NCI-H526 (cell line): ENCODE measurements around the gene PRR23C.
"Not testable (repeated sequence)": the region's sequence is repeated elsewhere in the genome, so short reads cannot be mapped to it uniquely, and the experiment has no call there.

Experiments
- DNase-seq, 2 experiments: peaks; one replicate each; lab custom pipeline; 2025; lab: John Stamatoyannopoulos, UW

PRR23C gene

DNA sequence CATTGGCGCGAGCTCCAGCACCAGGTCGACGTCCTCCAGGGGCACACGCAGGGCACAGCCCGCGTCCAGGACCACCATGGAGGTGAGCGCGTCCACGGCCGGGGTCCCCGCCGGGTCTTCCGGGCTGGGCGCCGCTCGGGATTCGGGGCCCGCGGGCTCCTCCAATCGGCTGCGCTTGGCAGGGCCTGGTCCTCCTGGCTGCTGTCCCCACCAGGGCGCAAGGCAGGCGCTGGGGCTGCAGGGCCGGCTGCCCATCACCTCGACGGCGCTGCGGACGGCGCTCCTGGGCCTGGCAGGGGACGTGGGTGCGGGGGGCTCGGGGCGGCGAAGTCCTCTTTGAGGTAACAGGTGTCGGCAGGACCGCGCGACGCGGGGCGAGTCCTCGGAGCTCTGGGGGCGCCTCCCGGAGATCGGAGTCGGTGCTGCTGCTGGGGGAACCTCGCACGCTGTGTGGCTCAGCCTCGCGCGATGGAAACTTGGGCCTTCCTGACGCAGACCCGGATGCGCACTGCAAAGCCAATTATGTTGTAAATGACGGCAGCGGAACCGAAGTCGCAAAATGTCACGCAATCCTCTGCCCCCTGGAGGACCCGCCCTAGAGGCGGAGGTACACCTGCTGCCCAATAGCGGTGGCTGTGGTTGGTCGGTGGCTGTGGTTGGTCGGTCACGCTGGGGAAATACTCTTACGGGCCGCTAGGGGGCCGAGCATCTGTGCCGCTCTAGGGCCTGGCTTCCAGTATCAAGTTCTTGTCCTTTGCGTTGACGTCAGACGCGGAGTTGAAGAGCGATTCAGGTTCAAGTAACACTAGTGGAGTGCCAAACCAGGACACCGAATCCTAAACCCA, at the start of gene PRR23C:
Gene PRR23C (minus strand): TSS at position 527 of the 845 bp plus-strand sequence. CDS start 272 bp downstream, at position 255.
- no peak for DNase-seq

DNA sequence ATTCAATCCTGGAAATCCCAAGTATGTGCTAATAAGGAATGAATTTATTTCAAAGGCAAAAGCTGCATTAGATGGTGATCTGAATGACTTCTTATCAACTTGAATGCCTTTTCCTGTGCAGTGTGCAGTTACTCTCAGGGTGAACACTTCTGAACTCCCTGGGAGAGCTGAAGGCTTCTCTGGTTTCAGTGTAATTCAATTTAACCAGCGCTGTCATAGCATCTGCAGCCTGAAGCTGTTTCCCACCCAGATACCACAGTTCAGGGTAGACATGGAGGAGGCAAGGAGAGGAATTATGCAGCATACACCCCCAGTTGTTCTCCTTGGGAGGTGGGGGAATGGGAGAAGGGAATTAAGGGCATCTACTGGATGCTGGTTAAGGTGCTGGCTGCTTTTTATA, 49.1 kb upstream of the PRR23C start:
- no peak for DNase-seq

DNA sequence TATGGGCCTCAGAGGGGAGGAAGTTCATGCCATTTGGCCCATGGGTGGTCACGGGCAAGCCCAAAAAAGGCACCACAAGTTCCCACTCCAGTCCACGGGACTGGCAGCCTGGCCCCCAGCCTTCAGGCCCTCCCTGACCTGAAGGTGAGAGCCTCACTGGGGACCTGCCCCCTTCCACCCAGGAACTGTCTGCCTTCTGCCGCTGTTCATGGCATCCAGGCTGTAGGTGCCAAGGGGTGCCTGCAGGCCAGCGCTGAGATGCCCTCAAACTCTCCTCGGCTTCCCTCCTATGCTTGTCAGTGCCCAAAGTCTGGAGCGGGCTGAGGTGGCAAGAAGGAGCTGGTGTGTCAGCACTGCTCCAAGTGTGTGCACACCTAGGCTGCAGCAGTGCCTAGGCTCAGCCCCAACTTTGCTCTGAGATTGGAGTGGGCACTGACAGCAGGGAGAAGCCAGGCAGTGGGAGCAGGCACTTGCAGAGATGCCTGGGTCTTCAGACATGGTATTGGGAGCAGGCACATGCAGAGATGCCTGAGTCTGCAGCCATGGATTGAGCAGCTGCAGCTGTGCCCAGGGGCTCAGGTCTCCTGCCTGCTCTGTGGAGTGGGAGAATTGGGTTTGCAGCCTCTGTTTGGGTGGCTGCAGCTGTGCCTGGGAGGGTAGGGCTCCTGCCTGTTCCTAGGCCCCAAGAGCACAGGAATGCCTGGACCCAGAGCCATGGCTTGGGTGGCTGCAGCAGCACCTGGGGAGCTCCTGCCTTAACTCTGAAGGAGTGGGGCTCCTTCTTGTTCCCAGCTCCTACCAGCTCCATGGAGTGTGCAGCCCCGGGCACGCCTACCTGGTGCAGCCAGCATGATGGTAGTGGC, 44.0 kb upstream of the PRR23C start:
- DNase-seq = no peak

DNA sequence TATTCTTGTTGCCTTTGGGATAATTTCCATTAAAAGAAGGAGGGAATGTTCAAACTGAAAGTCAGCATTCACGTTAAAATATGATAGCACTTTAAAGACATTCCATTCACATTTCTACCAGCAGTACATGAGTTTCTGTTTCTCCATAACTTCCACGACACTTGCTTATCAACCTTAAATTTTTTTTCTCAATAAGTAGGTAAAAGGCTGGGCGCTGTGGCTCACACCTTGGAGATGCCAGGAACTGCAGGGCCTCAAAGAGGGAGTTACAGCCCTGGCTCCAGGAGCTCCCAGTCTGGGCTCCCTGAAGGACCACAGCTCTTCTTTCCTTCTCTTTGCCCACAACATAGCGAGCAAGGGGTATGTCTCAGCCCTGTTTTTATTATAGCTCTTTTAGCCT, 42.9 kb upstream of the PRR23C start:
- DNase-seq = no peak

DNA sequence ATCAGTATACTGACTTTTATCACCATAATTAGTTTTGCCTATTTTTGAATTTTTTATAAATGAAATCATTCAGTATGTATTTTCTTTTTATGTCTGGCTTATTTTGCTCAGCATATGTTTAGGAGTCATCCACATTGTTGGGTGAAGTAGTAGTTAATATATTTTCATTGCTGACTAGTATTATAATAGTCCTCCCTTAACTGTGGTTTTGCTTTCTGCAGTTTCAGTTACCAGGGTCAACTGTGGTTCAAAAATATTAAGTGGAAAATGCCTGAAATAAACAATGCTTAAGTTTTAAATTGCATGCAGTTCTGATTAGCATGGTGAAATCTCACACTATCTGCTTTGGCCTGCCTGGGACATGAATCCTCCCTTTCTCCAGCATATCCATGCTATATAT, 39.5 kb upstream of the PRR23C start:
- no peak for DNase-seq

- DNase-seq = no peak
Observed at GRCh38 chr3:139074565-139075115, 29.9 kb upstream of the PRR23C start.

GRCh38 chr3:139062918-139063317, 18.2 kb upstream of the PRR23C start:
- no peak for DNase-seq

DNA sequence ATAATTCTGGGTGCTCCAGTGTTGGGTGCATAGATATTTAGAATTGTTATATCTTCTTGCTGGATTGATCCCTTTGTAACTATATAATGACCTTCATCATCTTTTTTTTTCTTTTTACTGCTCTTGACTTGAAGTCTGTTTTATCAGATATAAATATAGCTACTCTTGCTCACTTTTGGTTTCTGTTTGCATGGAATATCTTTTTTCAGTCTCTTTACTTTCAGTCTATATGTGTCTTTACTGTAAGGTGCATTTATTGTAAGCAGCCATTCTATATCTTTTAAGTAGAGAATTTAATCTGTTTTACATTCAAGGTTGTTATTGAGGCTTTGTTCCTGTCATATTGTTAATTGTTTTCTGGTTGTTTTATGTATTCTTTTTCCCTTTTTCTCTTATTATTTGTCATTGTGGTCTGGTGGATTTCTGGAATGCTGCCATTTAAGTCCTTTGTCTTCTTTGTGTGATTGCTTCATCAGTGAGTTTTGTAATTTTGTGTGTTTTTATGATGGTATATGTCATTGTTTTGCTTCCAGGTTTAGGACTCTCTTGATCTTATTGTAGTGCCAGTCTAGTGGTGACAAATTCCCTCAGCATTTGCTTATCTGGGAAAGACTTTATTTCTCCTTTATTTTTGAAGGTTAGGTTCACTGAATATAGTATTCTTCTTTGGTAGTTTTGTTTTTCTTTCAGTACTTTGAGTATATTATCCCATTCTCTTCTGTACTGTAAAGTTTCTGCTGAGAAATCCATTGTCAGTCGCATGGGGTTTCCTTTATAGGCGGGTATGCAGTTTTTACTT, 8.3 kb upstream of the PRR23C start:
- DNase-seq = no peak

GRCh38 chr3:139043554-139044365, 932 bp downstream of the PRR23C start:
- no peak for DNase-seq

GRCh38 chr3:139037478-139037877, 7.2 kb downstream of the PRR23C start:
- no peak for DNase-seq

GRCh38 chr3:139032326-139033002, 12.2 kb downstream of the PRR23C start:
- no peak for DNase-seq

DNA sequence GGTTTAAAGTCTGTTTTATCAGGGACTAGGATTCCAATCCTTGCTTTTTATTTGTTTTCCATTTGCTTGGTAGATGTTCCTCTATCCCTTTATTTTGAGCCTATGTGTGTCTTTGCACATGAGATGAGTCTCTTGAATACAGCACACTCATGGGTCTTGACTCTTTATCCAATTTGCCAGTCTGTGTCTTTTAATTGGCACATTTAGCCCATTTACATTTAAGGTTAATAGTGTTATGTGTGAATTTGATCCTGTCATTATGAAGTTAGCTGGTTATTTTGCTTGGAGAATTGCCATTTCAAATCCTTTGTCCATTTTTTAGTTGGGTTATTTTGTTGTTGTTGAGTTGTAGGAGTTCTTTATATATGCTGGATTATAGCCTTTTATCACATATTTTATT, 14.1 kb downstream of the PRR23C start:
- DNase-seq = not testable (repeated sequence)

DNA sequence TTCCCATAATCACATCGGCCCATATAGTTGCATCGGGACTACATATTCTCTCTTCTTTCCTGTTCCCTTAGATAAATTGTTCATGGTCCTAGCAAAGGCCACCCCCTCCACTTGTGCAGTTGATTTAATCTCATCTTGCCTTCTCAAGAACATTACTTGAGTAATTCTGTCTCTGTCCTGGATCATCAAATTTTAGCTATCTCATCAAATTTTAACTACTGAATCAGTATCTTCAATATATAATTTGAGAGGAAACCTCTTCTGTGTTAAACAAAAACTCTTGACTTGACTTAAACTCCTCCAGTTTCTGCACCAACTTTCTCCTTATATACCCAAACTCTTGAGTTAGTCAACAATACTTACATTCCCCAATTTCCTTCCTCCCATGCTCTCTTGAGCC, 19.7 kb downstream of the PRR23C start:
- DNase-seq = no peak

DNA sequence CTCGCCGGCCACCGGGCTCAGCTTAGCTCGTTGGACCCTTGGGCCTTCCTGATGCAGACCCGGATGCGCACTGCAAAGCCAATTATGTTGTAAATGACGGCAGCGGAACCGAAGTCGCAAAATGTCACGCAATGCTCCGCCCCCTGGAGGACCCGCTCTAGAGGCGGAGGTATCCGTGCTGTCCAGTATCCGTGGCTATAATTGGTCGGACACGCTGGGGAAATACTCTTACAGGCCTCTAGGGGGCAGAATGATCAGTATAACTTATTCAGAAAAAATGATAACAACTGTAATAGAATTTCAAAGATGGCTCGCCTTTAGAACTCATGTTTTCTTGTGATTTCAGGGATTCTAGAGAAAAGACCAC, 23.8 kb downstream of the PRR23C start, which contains the start of gene PRR23B:
Gene PRR23B (minus strand): TSS at position 59 of the 367 bp plus-strand sequence. CDS start 265 bp downstream, outside the sequence.
- peak in 1 of 2 experiments; percentile 2 for DNase-seq

DNA sequence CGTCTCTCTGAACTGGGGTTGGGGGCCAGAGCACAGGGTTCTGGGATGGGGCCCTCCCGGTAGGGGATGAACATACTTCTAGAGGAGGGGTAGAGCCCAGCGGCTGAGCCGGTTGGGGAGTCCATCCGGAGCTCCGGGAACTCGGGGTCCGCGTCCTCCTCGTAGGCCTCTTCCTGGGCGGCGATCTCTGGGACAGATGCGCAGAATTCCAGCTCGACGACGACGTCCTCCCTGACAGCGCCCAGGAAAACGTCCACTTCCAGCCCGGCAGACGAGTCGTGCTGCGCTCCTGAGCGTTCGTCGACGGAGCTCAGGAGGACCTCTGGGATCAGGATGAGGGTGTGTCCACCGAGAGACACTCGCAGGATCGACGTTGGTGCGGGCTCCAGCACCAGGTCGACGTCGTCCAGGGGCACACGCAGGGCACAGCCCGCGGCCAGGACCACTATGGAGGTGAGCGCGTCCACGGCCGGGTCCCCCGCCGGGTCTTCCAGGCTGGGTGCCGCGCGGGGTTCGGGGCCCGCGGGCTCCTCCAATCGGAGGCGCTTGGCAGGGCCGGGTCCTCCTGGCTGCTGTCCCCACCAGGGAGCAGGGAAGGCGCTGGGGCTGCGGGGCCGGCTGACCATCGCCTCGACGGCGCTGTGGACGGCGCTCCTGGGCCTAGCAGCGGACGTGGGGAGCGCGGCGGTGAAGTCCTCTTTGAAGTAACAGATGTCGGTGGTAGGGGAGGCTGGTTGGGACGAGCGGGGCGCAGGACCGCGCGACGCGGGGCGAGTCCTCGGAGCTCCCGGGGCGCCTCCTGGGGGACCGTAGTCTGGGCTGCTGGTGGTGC, 24.4 kb downstream of the PRR23C start:
- no peak for DNase-seq

GRCh38 chr3:139016430-139017048, 28.2 kb downstream of the PRR23C start:
- DNase-seq = no peak

DNA sequence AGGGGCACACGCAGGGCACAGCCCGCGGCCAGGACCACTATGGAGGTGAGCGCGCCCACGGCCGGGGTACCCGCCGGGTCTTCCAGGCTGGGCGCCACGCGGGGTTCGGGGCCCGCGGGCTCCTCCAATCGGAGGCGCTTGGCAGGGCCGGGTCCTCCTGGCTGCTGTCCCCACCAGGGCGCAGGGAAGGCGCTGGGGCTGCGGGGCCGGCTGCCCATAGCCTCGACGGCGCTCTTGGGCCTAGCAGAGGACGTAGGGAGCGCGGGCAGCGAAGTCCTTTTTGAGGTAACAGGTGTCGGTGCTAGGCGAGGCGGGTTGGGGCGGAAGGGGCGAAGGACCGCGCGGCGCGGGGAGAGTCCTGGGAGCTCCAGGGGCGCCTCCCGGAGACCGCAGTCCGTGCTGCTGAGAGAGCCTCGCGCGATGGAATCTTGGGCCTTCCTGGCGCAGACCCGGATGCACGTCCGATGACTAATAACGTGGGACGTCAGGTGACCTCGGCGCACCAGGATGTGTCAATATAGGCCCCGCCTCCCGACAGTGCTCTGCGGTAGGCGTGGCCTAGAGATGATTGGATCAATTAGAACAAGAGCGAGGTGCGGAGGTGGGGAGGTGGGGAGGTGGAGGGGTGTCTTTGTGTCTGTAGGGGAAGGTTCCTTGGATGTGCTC, 38.5 kb downstream of the PRR23C start, which contains the start of gene PRR23A:
Gene PRR23A (minus strand): TSS at position 218 of the 666 bp plus-strand sequence. CDS start 0 bp downstream, at position 218.
- no peak for DNase-seq

DNA sequence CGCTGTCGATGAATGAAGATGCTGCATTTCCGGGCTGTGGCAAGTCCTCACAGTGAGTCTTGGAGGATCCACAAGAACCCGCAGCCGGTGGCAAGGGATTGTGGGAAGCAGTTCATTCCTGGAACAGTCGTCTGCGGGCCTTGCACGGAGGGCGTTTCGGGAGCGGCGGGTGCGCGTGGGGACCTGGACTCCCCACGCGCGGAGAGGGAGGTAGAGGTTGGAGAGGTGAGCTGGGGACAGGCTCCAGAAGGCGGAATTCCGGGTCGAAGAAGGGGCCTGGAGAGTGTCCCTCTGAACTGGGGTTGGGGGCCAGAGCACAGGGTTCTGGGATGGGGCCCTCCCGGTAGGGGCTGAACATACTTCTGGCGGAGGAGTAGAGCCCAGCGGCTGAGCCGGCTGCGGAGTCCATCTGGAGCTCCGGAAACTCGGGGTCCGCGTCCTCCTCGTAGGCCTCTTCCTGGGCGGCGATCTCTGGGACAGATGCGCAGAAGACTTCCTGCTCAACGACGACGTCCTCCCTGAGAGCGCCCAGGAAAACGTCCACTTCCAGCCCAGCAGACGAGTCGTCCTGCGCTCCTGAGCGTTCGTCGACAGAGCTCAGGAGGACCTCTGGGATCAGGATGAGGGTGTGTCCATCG, 39.2 kb downstream of the PRR23C start:
- DNase-seq = no peak
